Astrocyte (in vitro differentiated cells and primary cell): ENCODE data around the gene SMYD2. TPM values are rescaled to one million over a fixed set of nuclear protein-coding genes. Genes with fewer than 3 reads are reported as not detected.

ENCODE experiments used
- DNase-seq: peaks from one replicate; pipeline ENCODE4 v3.0.0-alpha.2; 2010; ENCODE audit warnings: low read depth
- FAIRE-seq: peaks from 2 replicates; lab custom pipeline; 2011; peaks lifted over from hg19 to GRCh38; lab: Jason Lieb, UNC
- H2AFZ ChIP-seq: 2 replicates; pipeline ENCODE4 v1.6.0; 2012; ENCODE audit warnings: low read depth, low read length, inconsistent platforms
- H3K27ac ChIP-seq: 2 replicates; pipeline ENCODE4 v1.5.1; 2011; ENCODE audit warnings: low read depth, low read length, inconsistent platforms
- H3K27me3 ChIP-seq: 2 replicates; pipeline ENCODE4 v1.6.0; 2011; ENCODE audit warnings: low read length, inconsistent platforms; ENCODE audit not compliant: insufficient read depth
- H3K36me3 ChIP-seq: 2 replicates; pipeline ENCODE4 v1.5.1; 2011; ENCODE audit warnings: low read length, inconsistent platforms; ENCODE audit not compliant: insufficient read depth
- H3K4me1 ChIP-seq: 2 replicates; pipeline ENCODE4 v1.5.1; 2011; ENCODE audit warnings: low read length, inconsistent platforms; ENCODE audit not compliant: insufficient read depth
- H3K4me2 ChIP-seq: 2 replicates; pipeline ENCODE4 v1.6.0; 2012; ENCODE audit warnings: low read length, inconsistent platforms
- H3K4me3 ChIP-seq: 2 replicates; pipeline ENCODE4 v1.5.1; 2011; ENCODE audit warnings: low read depth, mild to moderate bottlenecking, low read length, inconsistent platforms; ENCODE audit not compliant: insufficient read depth
- H3K79me2 ChIP-seq: 2 replicates; pipeline ENCODE4 v1.6.0; 2012; ENCODE audit warnings: mild to moderate bottlenecking, low read length, inconsistent platforms; ENCODE audit not compliant: insufficient read depth
- H3K9ac ChIP-seq: 2 replicates; pipeline ENCODE4 v1.6.0; 2012; ENCODE audit warnings: mild to moderate bottlenecking, low read length, inconsistent platforms
- H3K9me3 ChIP-seq: 2 replicates; pipeline ENCODE4 v1.5.1; 2012; ENCODE audit warnings: low read depth, mild to moderate bottlenecking, low read length, inconsistent platforms; ENCODE audit not compliant: insufficient read depth
- H4K20me1 ChIP-seq: 2 replicates; pipeline ENCODE4 v1.6.0; 2012; ENCODE audit warnings: low read length, inconsistent platforms; ENCODE audit not compliant: insufficient read depth
- H3K27ac Mint-ChIP-seq: one replicate; pipeline ENCODE4 v1.8.0; 2021; ENCODE audit warnings: mild to moderate bottlenecking, mixed read lengths; ENCODE audit not compliant: unreplicated experiment
- H3K27me3 Mint-ChIP-seq: one replicate; pipeline ENCODE4 v1.8.0; 2021; ENCODE audit warnings: low read depth, mixed read lengths; ENCODE audit not compliant: unreplicated experiment
- H3K36me3 Mint-ChIP-seq: one replicate; pipeline ENCODE4 v1.8.0; 2021; ENCODE audit warnings: low read depth, mixed read lengths; ENCODE audit not compliant: unreplicated experiment
- H3K4me1 Mint-ChIP-seq: one replicate; pipeline ENCODE4 v1.8.0; 2021; ENCODE audit warnings: low read depth, mixed read lengths; ENCODE audit not compliant: unreplicated experiment
- H3K4me3 Mint-ChIP-seq: one replicate; pipeline ENCODE4 v1.8.0; 2021; ENCODE audit warnings: mild to moderate bottlenecking, moderate library complexity, mixed read lengths; ENCODE audit not compliant: unreplicated experiment
- H3K9me3 Mint-ChIP-seq: one replicate; pipeline ENCODE4 v1.8.0; 2021; ENCODE audit warnings: mild to moderate bottlenecking, mixed read lengths; ENCODE audit not compliant: unreplicated experiment
- CTCF ChIP-seq: IDR thresholded peaks from 2 replicates; pipeline ENCODE4 v1.5.1; 2011; ENCODE audit warnings: low read depth, mild to moderate bottlenecking, inconsistent platforms, low read length, moderate library complexity; ENCODE audit not compliant: insufficient read depth
- EZH2 ChIP-seq: IDR thresholded peaks from 2 replicates; pipeline ENCODE4 v1.6.1; 2012; ENCODE audit warnings: mild to moderate bottlenecking, low read length, inconsistent platforms; ENCODE audit not compliant: insufficient read depth
- total RNA-seq: library from RNA; stranded (reverse); gene quantifications from 2 replicates; pipeline ENCODE4 v1.2.1, GENCODE V29; 2021

SMYD2 gene
- total RNA-seq, 1 donor from 2014 or later: 38.6 TPM

GRCh38 chr1:214321705-214322453 is 40.9 kb downstream of the SMYD2 start:
- no peak for DNase-seq
- no peak for FAIRE-seq
- no peak overlapping the region for H3K4me2 ChIP-seq
- no peak overlapping the region for H3K4me3 ChIP-seq
- no peaks in the 10 kb centered on the region for H3K27me3 Mint-ChIP-seq
- peaks cover 8% of the 10 kb centered on the region for H3K36me3 ChIP-seq
- H3K4me3 Mint-ChIP-seq: no peak overlapping the region
- H4K20me1 ChIP-seq: no peaks in the 10 kb centered on the region
- H3K9me3 Mint-ChIP-seq: no peaks in the 10 kb centered on the region
- H3K9me3 ChIP-seq: no peaks in the 10 kb centered on the region
- no peaks in the 10 kb centered on the region for H3K79me2 ChIP-seq
- peaks cover 11% of the 10 kb centered on the region for H3K4me1 ChIP-seq
- no peak overlapping the region for H3K9ac ChIP-seq
- H3K4me1 Mint-ChIP-seq: peaks cover 18% of the 10 kb centered on the region
- H2AFZ ChIP-seq: no peak overlapping the region
- TF ChIP-seq CTCF: no peak
- no peak for TF ChIP-seq EZH2
- H3K27ac ChIP-seq: no peak overlapping the region
- peaks cover 19% of the 10 kb centered on the region for H3K36me3 Mint-ChIP-seq
- no peaks in the 10 kb centered on the region for H3K27me3 ChIP-seq
- H3K27ac Mint-ChIP-seq: no peak overlapping the region

- FAIRE-seq: no peak
- H3K4me3 ChIP-seq: no peak overlapping the region
- peaks cover 3% of the 10 kb centered on the region for H3K36me3 ChIP-seq
- TF ChIP-seq EZH2: no peak
- no peak for TF ChIP-seq CTCF
- Mint-ChIP-seq H3K9me3 (no peaks in the 10 kb centered on the region), H3K4me1 (peaks cover 8% of the 10 kb centered on the region), H3K36me3 (peaks cover 4% of the 10 kb centered on the region), H3K27ac (no peak overlapping the region), H3K4me3 (no peak overlapping the region), H3K27me3 (no peaks in the 10 kb centered on the region)
- no peak overlapping the region for H2AFZ ChIP-seq
- H3K4me1 ChIP-seq: no peaks in the 10 kb centered on the region
- H3K9me3 ChIP-seq: no peaks in the 10 kb centered on the region
- DNase-seq: no peak
- no peaks in the 10 kb centered on the region for H3K27me3 ChIP-seq
- no peak overlapping the region for H3K9ac ChIP-seq
- no peaks in the 10 kb centered on the region for H3K79me2 ChIP-seq
- H3K27ac ChIP-seq: no peak overlapping the region
- no peak overlapping the region for H3K4me2 ChIP-seq
- peaks cover 3% of the 10 kb centered on the region for H4K20me1 ChIP-seq
Observed at GRCh38 chr1:214324896-214325800, 44.2 kb downstream of the SMYD2 start.
